ENCODE data around the gene PLB1.

The PLB1 gene

GRCh38 chr2:28612131-28612812 is 116.4 kb downstream of the PLB1 start:
- no peak for DNase-seq (ENCODE audit: low read depth)

DNA sequence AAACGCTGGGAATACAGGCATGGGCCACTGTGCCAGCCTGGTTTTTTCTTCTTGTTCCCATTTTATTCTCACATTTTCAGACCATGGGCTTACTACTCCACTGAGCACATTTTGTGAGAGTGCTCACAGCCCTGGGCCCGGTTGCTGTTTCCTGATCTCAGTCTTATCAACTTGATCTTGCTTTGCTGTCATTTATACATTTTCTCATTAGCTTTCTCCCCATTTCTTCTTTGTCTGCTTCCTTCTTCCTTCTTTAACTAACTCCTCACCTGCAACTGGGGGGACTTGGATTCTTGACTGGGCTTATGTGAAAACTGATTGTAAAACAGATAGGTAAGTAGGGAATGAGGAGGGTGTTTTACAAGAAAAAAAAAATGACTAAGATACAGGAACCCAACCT is 117.3 kb downstream of the PLB1 start:
- no peak for DNase-seq (ENCODE audit: low read depth)

GRCh38 chr2:28613633-28614501 is 118.0 kb downstream of the PLB1 start:
- no peak for DNase-seq (ENCODE audit: low read depth)

DNA sequence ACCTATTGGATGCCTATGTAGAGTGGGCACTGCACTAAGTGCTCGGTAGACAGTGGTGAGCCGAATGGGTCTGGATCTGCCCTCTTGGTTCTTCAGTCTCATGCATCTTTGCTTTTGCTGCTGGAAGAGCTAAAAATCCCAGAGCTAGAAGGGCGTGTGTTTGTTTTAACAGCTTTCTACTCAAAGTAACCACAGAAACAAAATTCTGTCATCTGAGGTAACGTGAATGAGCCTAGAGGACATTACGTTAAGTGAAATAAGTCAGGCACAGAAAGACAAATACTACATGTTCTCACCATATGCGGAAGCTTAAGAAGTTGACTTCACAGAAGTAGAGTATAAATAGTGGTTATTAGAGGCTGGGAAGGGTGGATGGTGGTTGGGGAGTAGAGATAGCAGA is 119.8 kb downstream of the PLB1 start:
- DNase-seq (ENCODE audit: low read depth): no peak

- no peak for DNase-seq (ENCODE audit: low read depth)
Observed at GRCh38 chr2:28616396-28616999, 120.6 kb downstream of the PLB1 start.

- no peak for DNase-seq (ENCODE audit: low read depth)
Observed at GRCh38 chr2:28617502-28618184, 121.8 kb downstream of the PLB1 start.

GRCh38 chr2:28618221-28619141 is 122.6 kb downstream of the PLB1 start:
- DNase-seq (ENCODE audit: low read depth): no peak

DNA sequence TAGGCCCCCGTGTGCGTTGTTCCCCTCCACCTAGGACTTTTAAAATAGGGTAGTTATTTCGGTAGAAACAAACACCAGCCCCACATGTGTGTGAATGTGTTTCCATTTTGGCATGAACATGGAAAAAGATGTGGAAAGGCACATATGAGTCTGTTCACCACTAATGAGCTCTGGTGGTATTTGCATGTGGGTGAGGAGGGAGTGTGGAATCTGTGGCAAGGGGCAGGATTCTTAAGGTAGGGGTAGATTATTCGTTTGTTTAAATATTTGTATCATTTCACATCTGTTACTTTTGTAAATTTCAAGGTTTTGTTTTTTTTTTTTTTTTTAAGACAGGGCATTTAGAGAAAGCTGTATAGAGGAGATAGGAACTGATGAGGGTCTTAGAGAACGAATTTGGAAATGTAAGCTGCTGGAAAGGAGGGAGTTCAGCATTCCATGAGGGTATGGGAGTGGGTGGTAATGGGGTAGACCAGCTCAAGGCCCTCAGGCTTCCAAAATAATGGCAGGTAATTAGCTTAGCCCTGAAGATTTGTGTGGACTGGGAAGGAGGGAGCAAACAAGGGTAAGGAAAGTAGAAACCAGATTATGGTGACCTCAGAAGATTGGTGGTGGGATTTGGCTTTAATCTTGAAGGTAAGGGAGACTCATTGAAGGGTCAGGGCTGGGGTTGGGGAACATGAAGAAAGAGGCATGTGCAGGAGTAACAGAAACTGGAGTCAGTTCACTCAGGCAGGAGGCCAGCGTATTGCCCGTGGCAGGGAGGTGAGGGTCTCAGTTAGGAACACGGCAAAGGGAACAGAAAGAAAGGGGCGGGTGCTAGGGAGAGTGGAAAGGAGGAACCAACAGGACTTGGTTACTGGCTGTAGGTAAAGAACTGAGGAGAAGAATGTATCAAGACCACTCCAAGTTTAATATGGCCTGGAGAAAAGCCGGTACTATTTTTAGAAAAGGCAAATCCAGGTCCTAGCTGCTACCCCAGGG is 123.6 kb downstream of the PLB1 start:
- DNase-seq (ENCODE audit: low read depth): no peak

- DNase-seq (ENCODE audit: low read depth): no peak
Observed at GRCh38 chr2:28620291-28620793, 124.5 kb downstream of the PLB1 start.

- DNase-seq (ENCODE audit: low read depth): no peak
Observed at GRCh38 chr2:28620801-28621171, 124.9 kb downstream of the PLB1 start.

- peak; percentile 34 for DNase-seq (ENCODE audit: low read depth)
Observed at GRCh38 chr2:28621172-28622100, 125.6 kb downstream of the PLB1 start.

- DNase-seq (ENCODE audit: low read depth): no peak
Observed at GRCh38 chr2:28622101-28622499, 126.2 kb downstream of the PLB1 start.

- DNase-seq (ENCODE audit: low read depth): no peak
Observed at GRCh38 chr2:28623582-28624405, 127.9 kb downstream of the PLB1 start.

DNA sequence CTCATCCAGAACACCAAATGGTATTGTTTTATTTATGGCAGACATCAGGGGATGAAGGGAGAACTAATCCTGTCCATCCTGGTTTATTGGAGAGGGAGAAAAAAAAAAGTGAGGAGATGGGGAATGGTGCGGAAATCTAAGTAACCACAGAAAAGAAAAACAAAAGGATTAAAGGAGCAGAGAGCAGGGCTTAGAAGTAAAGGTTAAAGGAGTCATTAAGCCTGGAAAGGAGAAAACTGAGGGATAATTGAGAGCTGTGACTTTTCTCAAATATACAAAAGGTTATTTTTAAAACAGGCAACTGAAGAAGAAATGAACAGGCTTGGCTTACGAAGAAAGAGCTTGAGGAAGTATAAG is 128.6 kb downstream of the PLB1 start:
- DNase-seq (ENCODE audit: low read depth): no peak

DNA sequence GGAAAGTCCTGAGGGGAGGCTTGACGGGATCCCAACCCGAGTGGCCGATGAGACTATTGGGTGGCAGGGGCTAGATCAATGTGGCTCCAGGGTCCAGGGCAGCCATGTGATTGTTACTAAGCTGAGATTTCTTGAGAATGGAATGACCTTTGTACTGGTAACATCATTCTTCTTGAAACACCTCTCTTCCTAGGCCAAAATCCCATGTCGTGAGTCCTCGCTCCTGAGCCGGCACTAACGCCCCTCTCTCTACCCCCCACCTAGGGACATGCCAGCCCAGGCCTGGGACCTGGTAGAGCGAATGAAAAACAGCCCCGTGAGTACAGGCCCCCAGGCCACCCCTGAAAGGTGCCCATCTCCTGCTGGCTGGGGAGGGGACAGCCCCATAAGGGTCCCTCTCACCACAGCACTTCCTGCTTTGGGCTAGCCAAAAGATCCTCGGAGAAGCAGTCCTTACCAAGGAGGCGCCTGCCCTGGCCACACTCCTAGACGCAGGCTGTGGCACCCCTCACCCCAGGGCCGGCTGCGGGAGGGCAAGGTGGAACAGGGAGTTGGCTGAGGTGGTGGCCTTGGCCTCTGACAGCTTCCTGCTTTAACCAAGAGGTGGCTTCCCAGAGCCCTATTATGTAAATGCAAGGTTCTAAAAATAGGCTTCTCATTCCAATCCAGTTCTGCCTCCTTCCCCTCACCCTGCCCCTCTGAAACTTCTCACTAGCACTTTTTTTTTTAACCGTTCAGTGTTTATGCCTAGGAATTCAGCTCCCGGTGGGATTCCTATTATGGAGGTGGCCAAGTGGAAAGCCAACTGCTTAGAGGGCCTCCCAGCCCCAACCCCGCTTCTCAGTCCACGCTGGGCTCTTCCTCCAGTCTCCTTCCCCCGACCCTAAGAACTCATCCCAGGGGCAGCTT is 129.2 kb downstream of the PLB1 start:
- peak; percentile 31 for DNase-seq (ENCODE audit: low read depth)

DNA sequence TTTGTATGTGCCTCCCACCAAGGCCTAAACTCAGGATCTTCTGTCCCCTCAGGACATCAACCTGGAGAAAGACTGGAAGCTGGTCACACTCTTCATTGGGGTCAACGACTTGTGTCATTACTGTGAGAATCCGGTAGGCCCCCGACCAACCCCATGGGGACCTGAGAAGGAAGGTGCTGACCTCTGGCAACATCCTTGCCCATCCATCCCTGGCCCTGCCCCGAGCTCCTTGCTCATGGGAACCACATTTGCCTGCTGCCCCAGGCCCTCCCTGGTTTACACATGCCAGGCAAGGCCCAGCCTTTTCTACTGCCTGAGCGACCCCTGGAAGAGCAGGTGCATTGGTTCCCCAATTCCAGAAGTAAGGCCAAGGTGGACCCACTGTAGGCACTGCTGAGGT is 130.5 kb downstream of the PLB1 start:
- no peak for DNase-seq (ENCODE audit: low read depth)

DNA sequence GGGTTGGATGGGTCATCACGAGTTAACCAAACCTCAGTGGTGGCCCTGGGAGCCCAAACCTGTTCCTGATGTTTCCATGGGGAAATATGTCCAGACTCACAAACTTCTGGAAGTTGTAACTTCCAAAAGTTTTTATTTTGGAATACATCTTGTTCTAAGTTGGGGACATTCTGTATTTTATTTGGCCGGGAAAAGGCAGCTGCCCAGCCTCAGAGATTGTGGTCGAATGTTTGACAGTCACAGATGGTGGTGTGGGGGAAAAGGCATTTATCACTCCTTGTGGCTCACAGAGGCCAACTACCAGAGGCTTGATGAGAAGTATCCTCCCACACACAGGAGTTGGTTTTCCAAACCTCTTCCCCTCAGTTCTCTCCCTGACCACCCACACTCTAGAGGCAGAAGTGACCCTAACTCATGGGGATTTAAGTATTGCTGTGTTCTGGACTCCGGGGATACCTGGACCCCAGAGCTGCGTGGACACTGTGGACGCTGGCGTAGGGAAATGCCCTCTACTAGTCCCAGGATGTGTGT is 131.1 kb downstream of the PLB1 start:
- no peak for DNase-seq (ENCODE audit: low read depth)

Measured in stimulated activated CD8-positive, alpha-beta memory T cell treated with anti-CD3 and anti-CD28 coated beads, Interleukin-12 subunit alpha, Interleukin-12 subunit beta, amount 100 ng/mL, for 4 hours (primary cell).